ENCODE results near the gene MIA.
"Not testable (repeated sequence)": the region's sequence is repeated elsewhere in the genome, so short reads cannot be mapped to it uniquely, and the experiment has no call there.

The MIA gene

DNA sequence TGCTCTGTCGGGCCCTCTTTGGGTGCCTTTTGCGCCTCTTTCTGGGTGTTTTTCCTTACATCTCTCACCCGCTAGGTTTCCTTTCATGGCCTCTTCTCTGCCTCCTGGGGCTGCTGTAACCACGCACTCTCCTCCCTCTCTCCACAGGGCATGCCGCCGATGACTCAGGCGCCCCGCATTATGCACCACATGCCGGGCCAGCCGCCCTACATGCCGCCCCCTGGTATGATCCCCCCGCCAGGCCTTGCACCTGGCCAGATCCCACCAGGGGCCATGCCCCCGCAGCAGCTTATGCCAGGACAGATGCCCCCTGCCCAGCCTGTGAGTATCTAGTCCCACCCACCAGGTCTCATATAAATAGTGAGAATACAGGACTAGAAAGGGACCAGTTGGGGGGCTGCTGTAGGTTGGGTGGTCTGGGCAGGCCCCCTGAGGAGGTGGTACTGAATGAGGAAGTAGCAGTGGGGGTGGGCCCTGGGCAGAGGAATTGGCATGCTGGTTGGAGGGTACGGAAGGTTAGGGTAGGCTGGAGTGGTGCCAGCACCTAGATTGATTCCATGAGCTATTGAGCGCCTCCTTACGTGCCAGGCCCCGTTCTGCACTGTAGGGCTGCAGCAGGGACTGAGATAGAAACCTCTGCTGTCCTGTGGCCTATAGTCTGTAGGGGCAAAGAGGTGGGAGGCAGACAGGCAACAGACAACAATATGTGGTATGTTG lies 12.4 kb upstream of the MIA start:
- TF ChIP-seq, protein P1, sequence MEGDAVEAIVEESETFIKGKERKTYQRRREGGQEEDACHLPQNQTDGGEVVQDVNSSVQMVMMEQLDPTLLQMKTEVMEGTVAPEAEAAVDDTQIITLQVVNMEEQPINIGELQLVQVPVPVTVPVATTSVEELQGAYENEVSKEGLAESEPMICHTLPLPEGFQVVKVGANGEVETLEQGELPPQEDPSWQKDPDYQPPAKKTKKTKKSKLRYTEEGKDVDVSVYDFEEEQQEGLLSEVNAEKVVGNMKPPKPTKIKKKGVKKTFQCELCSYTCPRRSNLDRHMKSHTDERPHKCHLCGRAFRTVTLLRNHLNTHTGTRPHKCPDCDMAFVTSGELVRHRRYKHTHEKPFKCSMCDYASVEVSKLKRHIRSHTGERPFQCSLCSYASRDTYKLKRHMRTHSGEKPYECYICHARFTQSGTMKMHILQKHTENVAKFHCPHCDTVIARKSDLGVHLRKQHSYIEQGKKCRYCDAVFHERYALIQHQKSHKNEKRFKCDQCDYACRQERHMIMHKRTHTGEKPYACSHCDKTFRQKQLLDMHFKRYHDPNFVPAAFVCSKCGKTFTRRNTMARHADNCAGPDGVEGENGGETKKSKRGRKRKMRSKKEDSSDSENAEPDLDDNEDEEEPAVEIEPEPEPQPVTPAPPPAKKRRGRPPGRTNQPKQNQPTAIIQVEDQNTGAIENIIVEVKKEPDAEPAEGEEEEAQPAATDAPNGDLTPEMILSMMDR (conservative IDR thresholded peaks at IDR 0.05; ENCODE audit: low read length), result no peak
- H3K4me3 ChIP-seq (ENCODE audit: low read length), result no peak overlapping the region
- DNase-seq (ENCODE audit: low read depth), result no peak

GRCh38 chr19:40763526-40763925 lies 11.8 kb upstream of the MIA start:
- DNase-seq (ENCODE audit: low read depth), result no peak
- H3K4me3 ChIP-seq (ENCODE audit: low read length), result no peak overlapping the region
- TF ChIP-seq, protein P1 (conservative IDR thresholded peaks at IDR 0.05; ENCODE audit: low read length), result no peak

- TF ChIP-seq, protein P1 (conservative IDR thresholded peaks at IDR 0.05; ENCODE audit: low read length), result no peak
- H3K4me3 ChIP-seq (ENCODE audit: low read length), result no peak overlapping the region
- no peak for DNase-seq (ENCODE audit: low read depth)
These were observed 11.4 kb upstream of the MIA start for GRCh38 chr19:40763963-40764362.

DNA sequence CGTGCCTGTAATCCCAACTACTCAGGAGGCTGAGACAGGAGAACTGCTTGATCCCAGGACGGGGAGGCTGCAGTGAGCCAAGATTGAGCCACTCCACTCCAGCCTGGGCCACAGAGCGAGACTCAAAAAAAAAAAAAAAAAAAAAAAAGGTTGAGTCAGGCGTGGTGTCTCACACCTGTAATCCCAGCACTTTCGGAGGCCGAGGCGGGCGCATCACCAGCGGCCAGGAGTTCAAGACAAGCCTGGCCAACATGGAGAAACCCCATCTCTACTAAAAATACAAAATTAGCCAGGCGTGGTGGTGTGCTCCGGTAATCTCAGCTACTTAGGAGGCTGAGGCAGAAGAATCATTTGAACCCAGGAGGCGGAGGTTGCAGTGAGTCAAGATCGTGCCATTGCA lies 8.9 kb upstream of the MIA start:
- H3K4me3 ChIP-seq (ENCODE audit: low read length); DNase-seq (ENCODE audit: low read depth): not testable (repeated sequence)

- DNase-seq (ENCODE audit: low read depth), result no peak
- TF ChIP-seq, protein P1 (conservative IDR thresholded peaks at IDR 0.05; ENCODE audit: low read length), result no peak
- no peak overlapping the region for H3K4me3 ChIP-seq (ENCODE audit: low read length)
These were observed 6.5 kb upstream of the MIA start for GRCh38 chr19:40768869-40769268.

DNA sequence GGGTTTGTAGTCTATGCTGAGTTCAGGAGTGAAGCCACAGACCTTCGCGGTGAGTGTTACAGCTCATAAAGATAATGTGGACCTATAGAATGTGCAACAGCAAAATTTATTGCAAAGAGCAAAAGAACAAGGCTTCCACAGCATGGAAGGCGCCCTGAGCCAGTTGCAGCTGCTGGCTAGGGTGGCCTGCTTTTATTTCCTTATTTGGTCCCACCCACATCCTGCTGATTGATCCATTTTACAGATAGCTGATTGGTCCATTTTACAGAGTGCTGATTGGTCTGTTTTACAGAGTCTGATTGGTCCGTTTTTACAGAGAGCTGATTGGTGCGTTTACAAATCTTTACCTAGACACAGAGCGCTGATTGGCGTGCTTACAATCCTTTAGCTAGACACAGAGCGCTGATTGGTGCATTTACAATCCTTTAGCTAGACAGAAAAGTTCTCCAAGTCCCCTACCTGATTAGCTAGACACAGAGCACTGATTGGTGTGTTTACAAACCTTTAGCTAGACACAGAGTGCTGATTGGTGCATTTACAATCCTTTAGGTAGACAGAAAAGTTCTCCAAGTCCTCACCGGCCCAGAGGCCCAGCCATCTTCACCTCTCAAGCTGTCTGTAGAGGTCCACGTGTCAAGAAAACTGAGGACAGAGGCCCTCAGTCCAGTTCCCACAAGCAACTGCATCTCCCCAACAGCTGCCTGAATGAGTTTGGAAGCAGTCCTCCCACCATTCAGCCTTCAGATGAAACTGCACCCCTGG lies 4.0 kb upstream of the MIA start:
- H3K4me3 ChIP-seq (ENCODE audit: low read length); DNase-seq (ENCODE audit: low read depth): not testable (repeated sequence)

- no peak for DNase-seq (ENCODE audit: low read depth)
- TF ChIP-seq, protein P1 (conservative IDR thresholded peaks at IDR 0.05; ENCODE audit: low read length), result no peak
- H3K4me3 ChIP-seq (ENCODE audit: low read length), result no peak overlapping the region
These were observed 306 bp downstream of the MIA start for GRCh38 chr19:40775632-40776022.

- no peak for DNase-seq (ENCODE audit: low read depth)
- no peak overlapping the region for H3K4me3 ChIP-seq (ENCODE audit: low read length)
- TF ChIP-seq, protein P1 (conservative IDR thresholded peaks at IDR 0.05; ENCODE audit: low read length), result no peak
These were observed 1.0 kb downstream of the MIA start for GRCh38 chr19:40776364-40776763.

All from AG10803 (cell line).